Smooth muscle cell (in vitro differentiated cells): Measurements from ENCODE around the gene GPC3. TPM values are rescaled to one million over a fixed set of nuclear protein-coding genes. Genes with fewer than 3 reads are reported as not detected.

Source experiments
- DNase-seq: peaks from one replicate; lab custom pipeline; 2025; ENCODE audit not compliant: unreplicated experiment; lab: John Stamatoyannopoulos, UW
- H2AFZ ChIP-seq: fragments of 200-600 bp; sonication (generic); 2 replicates; pipeline ENCODE4 v1.6.0; 2016; ENCODE audit warnings: antibody characterized with exemption, low read depth, mild to moderate bottlenecking
- H3F3A ChIP-seq: fragments of 200-600 bp; sonication (generic); 2 replicates; pipeline ENCODE4 v1.6.0; 2017; ENCODE audit warnings: antibody characterized with exemption, low read depth
- H3K27ac ChIP-seq: fragments of 200-600 bp; sonication (generic); 2 replicates; pipeline ENCODE4 v1.5.1; 2016; ENCODE audit warnings: low read depth, mild to moderate bottlenecking
- H3K27me3 ChIP-seq: fragments of 200-600 bp; sonication (generic); 2 replicates; pipeline ENCODE4 v1.6.1; 2016; ENCODE audit warnings: low read depth, mild to moderate bottlenecking
- H3K36me3 ChIP-seq: fragments of 200-600 bp; sonication (generic); 2 replicates; pipeline ENCODE4 v1.5.1; 2016; ENCODE audit warnings: low read depth
- H3K4me1 ChIP-seq: fragments of 200-600 bp; sonication (generic); 2 replicates; pipeline ENCODE4 v1.5.1; 2016; ENCODE audit warnings: low read depth
- H3K4me2 ChIP-seq: fragments of 200-600 bp; sonication (generic); 2 replicates; pipeline ENCODE4 v1.6.0; 2016; ENCODE audit warnings: mild to moderate bottlenecking
- H3K4me3 ChIP-seq: fragments of 200-600 bp; sonication (generic); 2 replicates; pipeline ENCODE4 v1.5.1; 2016; ENCODE audit warnings: mild to moderate bottlenecking
- H3K79me2 ChIP-seq: fragments of 200-600 bp; sonication (generic); 2 replicates; pipeline ENCODE4 v1.6.0; 2016; ENCODE audit warnings: low read depth, mild to moderate bottlenecking
- H3K9ac ChIP-seq: fragments of 200-600 bp; sonication (generic); 2 replicates; pipeline ENCODE4 v1.6.0; 2016; ENCODE audit warnings: low read depth
- H3K9me3 ChIP-seq: fragments of 200-600 bp; sonication (generic); replicated peaks from 2 replicates; pipeline ENCODE4 v1.5.1; 2016; ENCODE audit warnings: low read depth
- H4K20me1 ChIP-seq: fragments of 200-600 bp; sonication (generic); 2 replicates; pipeline ENCODE4 v1.6.0; 2016; ENCODE audit warnings: low read depth
- WGBS: methylation state at CpG from one replicate; pipeline ENCODE4 v1.1.7; 2016; ENCODE audit warnings: low lambda C conversion rate; 5-methylcytosine and 5-hydroxymethylcytosine counted together
- polyA plus RNA-seq: library from polyadenylated mRNA; unstranded; fragments of >200 nt; fragmentation: Nextera tagmentation; extraction: Ambion mirVana; gene quantifications from 2 replicates; pipeline ENCODE4 v1.2.1, GENCODE V29; 2016
- total RNA-seq: library from RNA; depleted of rRNA; stranded (reverse); fragments of >200 nt; gene quantifications from 2 replicates; pipeline ENCODE4 v1.2.3, GENCODE V29; 2014
- TF ChIP-seq, protein P1 (sequence below): fragments of 200-600 bp; sonication (generic); IDR thresholded peaks from 2 replicates; pipeline ENCODE4 v1.5.1; 2017; ENCODE audit warnings: borderline replicate concordance, mild to moderate bottlenecking, antibody characterized with exemption; ENCODE audit not compliant: insufficient read depth, poor library complexity, severe bottlenecking

GPC3 gene
- total and polyA plus RNA-seq, 2 experiments from 2014 or later: 120 to 191 TPM

DNA sequence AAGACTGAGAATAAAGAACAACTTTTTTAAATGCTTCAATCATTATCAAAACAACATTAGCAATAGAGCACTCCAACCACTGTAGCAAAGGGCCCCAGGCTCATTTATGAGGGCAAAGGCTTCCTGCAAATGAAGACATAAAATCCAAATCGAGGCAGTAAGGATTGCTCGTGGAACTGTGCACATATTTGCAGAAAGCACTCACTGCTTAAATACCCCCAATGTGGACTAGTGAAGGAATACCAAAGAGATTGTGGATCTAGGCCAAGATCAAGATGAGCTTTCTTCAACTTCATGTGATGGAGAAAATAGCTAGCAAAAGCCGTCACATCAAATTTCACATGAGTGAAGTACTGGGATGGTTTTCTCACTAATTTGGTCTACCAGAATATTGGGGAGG, 35.2 kb downstream of the GPC3 start:
- no peak overlapping the region for H3K27ac ChIP-seq
- H3K36me3 ChIP-seq: peaks cover 4% of the 10 kb centered on the region
- H3F3A ChIP-seq: no peaks in the 10 kb centered on the region
- whole genome bisulfite sequencing: 74% methylated on average over 3 of the region's 3 CpGs
- H3K79me2 ChIP-seq: no peaks in the 10 kb centered on the region
- no peaks in the 10 kb centered on the region for H3K9me3 ChIP-seq
- no peaks in the 10 kb centered on the region for H3K4me1 ChIP-seq
- DNase-seq: no peak
- H4K20me1 ChIP-seq: no peaks in the 10 kb centered on the region
- H3K4me3 ChIP-seq: no peak overlapping the region
- TF ChIP-seq, protein P1, sequence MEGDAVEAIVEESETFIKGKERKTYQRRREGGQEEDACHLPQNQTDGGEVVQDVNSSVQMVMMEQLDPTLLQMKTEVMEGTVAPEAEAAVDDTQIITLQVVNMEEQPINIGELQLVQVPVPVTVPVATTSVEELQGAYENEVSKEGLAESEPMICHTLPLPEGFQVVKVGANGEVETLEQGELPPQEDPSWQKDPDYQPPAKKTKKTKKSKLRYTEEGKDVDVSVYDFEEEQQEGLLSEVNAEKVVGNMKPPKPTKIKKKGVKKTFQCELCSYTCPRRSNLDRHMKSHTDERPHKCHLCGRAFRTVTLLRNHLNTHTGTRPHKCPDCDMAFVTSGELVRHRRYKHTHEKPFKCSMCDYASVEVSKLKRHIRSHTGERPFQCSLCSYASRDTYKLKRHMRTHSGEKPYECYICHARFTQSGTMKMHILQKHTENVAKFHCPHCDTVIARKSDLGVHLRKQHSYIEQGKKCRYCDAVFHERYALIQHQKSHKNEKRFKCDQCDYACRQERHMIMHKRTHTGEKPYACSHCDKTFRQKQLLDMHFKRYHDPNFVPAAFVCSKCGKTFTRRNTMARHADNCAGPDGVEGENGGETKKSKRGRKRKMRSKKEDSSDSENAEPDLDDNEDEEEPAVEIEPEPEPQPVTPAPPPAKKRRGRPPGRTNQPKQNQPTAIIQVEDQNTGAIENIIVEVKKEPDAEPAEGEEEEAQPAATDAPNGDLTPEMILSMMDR: no peak
- no peak overlapping the region for H2AFZ ChIP-seq
- no peak overlapping the region for H3K4me2 ChIP-seq
- no peak overlapping the region for H3K9ac ChIP-seq
- H3K27me3 ChIP-seq: no peaks in the 10 kb centered on the region

DNA sequence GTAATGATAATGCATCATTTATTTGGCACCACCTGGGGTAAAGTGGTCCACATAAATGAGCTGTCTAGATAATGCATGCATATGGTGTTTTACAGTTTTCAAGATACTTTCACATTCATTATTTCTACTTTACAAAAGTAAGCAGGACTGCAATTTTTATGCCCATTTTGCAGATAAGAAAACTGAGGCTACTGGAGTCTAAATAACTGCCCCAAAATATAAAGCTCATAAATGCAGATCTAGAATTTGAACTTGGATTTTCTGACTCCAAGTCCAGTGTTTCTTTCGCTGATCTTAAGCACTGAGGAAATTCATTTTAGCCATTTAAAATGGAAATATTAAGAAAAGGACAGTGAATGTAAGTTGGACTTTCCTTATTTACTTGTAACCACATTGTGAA, 36.5 kb downstream of the GPC3 start:
- H3K79me2 ChIP-seq: no peaks in the 10 kb centered on the region
- no peak overlapping the region for H3K27ac ChIP-seq
- H4K20me1 ChIP-seq: no peaks in the 10 kb centered on the region
- no peak for DNase-seq
- H2AFZ ChIP-seq: no peak overlapping the region
- no peaks in the 10 kb centered on the region for H3K4me1 ChIP-seq
- no peaks in the 10 kb centered on the region for H3F3A ChIP-seq
- TF ChIP-seq, protein P1: no peak
- H3K4me3 ChIP-seq: no peak overlapping the region
- H3K4me2 ChIP-seq: no peak overlapping the region
- H3K27me3 ChIP-seq: no peaks in the 10 kb centered on the region
- 73% methylated on average over 1 of the region's 1 CpG for WGBS
- no peak overlapping the region for H3K9ac ChIP-seq
- H3K36me3 ChIP-seq: peaks cover 4% of the 10 kb centered on the region
- H3K9me3 ChIP-seq: no peaks in the 10 kb centered on the region

DNA sequence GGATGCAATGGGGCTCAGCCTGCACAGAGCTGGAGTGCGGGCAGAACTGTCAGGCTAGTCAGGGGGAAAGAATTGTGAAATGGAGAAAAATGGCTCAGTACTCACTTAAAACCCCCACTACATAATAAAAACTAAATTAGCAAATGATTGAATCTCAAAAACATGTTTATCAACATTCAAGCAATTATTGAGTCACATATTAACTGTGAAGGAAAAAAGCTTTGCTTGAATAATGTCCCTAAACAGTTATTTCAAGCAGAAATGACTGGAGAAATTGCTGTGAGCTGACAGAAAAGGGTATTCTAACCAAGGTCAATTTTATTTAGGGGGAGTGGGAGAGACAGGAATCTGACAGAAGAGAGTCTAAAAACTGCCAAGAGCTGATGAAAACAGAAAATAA, 37.4 kb downstream of the GPC3 start:
- H3K79me2 ChIP-seq: no peaks in the 10 kb centered on the region
- no peaks in the 10 kb centered on the region for H3K4me1 ChIP-seq
- no peak overlapping the region for H3K4me2 ChIP-seq
- H3K27me3 ChIP-seq: no peaks in the 10 kb centered on the region
- DNase-seq: no peak
- TF ChIP-seq, protein P1: no peak
- no peak overlapping the region for H3K27ac ChIP-seq
- 92% methylated on average over 1 of the region's 1 CpG for WGBS
- no peaks in the 10 kb centered on the region for H3F3A ChIP-seq
- no peaks in the 10 kb centered on the region for H4K20me1 ChIP-seq
- no peaks in the 10 kb centered on the region for H3K9me3 ChIP-seq
- no peak overlapping the region for H3K9ac ChIP-seq
- H2AFZ ChIP-seq: no peak overlapping the region
- no peak overlapping the region for H3K4me3 ChIP-seq
- H3K36me3 ChIP-seq: peaks cover 4% of the 10 kb centered on the region

DNA sequence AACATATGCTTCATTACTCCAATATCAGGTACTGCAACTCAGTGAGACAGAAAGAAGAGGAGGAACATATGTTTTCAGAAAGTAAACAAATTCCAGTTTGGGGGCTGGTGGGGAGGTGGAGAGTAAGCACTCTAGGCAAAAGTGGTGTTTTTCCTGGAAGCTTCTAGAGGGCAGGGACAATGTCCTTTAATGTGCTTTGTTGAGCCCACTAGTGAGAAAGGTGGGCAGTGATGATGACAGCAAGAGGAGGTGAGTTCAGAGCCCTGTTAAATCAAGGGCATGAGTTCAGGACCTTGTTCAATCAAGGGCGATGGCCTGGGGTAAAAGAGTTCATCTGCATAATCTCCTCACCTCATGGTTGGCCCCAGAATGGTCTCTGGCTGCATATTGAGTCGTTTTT, 38.4 kb downstream of the GPC3 start:
- Histone ChIP-seq H3K27me3 (no peaks in the 10 kb centered on the region), H3K27ac (no peak overlapping the region), H3K9ac (no peak overlapping the region), H3K4me2 (no peak overlapping the region), H4K20me1 (no peaks in the 10 kb centered on the region), H3K4me1 (no peaks in the 10 kb centered on the region), H3K4me3 (no peak overlapping the region), H3K9me3 (no peaks in the 10 kb centered on the region), H2AFZ (no peak overlapping the region), H3K36me3 (peaks cover 4% of the 10 kb centered on the region), H3K79me2 (no peaks in the 10 kb centered on the region), H3F3A (no peaks in the 10 kb centered on the region)
- 38% methylated on average over 2 of the region's 2 CpGs for WGBS
- DNase-seq: no peak
- TF ChIP-seq, protein P1: no peak
